Central memory CD8-positive, alpha-beta T cell (primary cell): ENCODE data around the gene TSPEAR.
"Not testable (repeated sequence)": the region's sequence is repeated elsewhere in the genome, so short reads cannot be mapped to it uniquely, and the experiment has no call there.

Experiments used
- ATAC-seq: fragments of 150-1000 bp; cut with Tn5 transposase; replicated peaks from 2 replicates; pipeline ENCODE4 v1.10.0; 2022; ENCODE audit warnings: mild to moderate bottlenecking, moderate FRiP score, moderate number of reproducible peaks; ENCODE audit not compliant: poor library complexity, severe bottlenecking; ENCODE audit errors: extremely low read depth
- DNase-seq, 2 donors: peaks; one replicate each; pipeline ENCODE4 v3.0.0; 2021; ENCODE audit warnings: low spot score in 2 of 2
- H3K27ac Mint-ChIP-seq: one replicate; pipeline ENCODE4 v1.8.0; 2022; ENCODE audit warnings: low read depth, mild to moderate bottlenecking, moderate library complexity, mixed read lengths
- H3K27me3 Mint-ChIP-seq: one replicate; pipeline ENCODE4 v1.8.0; 2022; ENCODE audit warnings: mixed read lengths
- H3K36me3 Mint-ChIP-seq: one replicate; pipeline ENCODE4 v1.8.0; 2022; ENCODE audit warnings: mild to moderate bottlenecking, moderate library complexity, mixed read lengths; ENCODE audit not compliant: insufficient read depth
- H3K4me1 Mint-ChIP-seq: one replicate; pipeline ENCODE4 v1.8.0; 2022; ENCODE audit warnings: mixed read lengths
- H3K4me3 Mint-ChIP-seq: one replicate; pipeline ENCODE4 v1.8.0; 2022; ENCODE audit warnings: mild to moderate bottlenecking, moderate library complexity, mixed read lengths
- H3K9me3 Mint-ChIP-seq: one replicate; pipeline ENCODE4 v1.8.0; 2022; ENCODE audit warnings: mixed read lengths

TSPEAR gene

DNA sequence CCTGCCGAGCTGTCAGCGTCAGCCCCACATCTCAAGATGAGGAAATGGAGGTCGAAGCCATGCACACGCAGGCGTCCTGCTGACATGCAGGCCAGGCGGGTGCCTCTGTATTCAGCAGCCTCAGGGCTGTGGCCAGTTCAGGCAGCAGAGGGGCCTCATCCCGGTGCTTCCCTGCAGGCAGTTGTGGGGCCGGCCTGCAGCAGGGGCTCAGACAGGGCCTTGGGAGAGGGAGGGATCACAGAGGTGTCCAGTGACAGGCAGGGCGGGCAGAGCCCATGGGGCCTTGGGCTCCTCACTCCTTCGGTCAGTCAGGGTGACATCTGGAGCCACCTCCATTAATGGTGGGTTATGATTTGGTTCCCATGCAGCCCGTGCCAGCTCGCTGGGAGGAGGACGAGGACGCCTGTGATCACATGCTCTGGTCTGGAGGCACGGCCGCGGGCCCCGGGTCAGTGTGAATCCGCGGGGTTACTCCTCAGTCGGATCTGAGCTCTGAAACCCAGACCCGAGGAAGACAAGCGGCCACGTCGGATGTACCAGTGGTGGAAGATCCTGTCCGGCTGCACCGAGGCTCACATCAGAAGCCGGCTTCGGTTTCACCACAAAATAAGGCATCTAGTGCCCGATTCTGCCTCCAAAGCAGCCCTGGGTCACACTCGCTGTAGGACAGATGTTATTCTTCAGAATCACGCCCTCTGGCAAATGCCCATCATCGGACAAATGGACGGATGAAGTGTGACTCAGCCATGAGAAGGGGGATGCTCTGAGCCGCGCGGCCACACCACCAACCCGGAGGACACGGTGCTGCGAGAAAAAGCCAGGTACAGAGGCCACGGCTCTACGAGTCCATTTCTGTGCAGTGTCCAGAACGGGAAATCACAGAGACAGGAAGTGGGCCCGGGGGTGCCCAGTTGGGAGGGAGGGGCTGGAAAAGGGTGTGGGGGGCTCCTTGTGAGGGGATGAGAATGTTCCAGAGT is 204.8 kb downstream of the TSPEAR start:
- Mint-ChIP-seq H3K4me3 (no peak overlapping the region), H3K27ac (no peak overlapping the region), H3K4me1 (no peaks in the 10 kb centered on the region), H3K36me3 (no peaks in the 10 kb centered on the region), H3K27me3 (no peaks in the 10 kb centered on the region), H3K9me3 (no peaks in the 10 kb centered on the region)
- ATAC-seq (no peak), DNase-seq (no peak)

DNA sequence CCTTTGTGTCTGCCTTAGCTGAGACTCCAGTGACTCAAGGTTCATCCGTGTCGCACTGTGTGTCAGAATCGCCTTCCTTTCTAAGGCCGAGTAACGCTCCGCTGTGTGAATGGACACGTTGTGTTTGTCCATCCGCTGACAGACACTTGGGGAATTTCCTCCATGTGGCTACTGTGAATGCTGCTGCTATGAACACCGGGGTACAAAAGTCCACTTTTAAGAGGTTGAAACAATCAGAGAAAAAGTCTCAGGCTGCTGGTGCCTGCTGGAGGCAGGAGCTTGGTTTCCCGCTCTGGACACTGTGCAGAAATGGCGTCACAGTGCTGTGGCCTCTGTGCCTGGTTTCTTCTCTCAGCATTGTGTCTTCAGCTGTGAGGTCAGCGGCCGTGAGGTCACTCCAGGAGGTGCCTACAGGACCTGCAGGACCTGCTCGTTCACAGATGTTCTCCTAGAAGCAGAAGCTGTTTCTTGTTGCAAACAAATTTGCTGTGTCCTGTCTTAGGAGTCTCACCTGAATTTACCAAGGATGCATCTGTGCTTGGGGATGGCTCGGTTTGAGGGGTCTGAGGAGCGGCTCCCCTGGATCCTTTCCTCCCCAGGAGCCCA is 205.6 kb downstream of the TSPEAR start:
- Mint-ChIP-seq H3K36me3 (no peaks in the 10 kb centered on the region), H3K4me3 (no peak overlapping the region), H3K27ac (no peak overlapping the region), H3K27me3 (no peaks in the 10 kb centered on the region), H3K4me1 (no peaks in the 10 kb centered on the region), H3K9me3 (no peaks in the 10 kb centered on the region)
- DNase-seq (no peak), ATAC-seq (no peak)

DNA sequence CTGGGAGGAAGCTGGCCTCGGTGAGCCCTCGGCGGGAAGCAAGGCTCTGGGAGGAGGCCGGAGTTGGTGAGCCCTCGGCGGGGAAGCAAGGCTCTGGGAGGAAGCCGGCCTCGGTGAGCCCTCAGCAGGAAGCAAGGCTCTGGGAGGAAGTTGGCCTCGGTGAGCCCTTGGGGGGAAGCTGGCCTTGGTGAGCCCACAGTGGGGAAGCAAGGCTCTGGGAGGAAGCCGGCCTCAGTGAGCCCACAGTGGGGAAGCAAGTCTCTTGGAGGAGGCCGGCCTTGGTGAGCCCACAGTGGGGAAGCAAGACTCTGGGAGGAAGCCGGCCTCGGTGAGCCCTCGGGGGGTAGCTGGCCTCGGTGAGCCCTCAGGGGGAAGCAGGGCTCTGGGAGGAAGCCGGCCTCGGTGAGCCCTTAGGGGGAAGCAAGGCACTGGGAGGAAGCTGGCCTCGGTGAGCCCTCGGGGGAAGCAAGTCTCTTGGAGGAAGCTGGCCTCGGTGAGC is 207.4 kb downstream of the TSPEAR start:
- Mint-ChIP-seq H3K27me3 (no peaks in the 10 kb centered on the region), H3K36me3 (no peaks in the 10 kb centered on the region), H3K27ac (peak overlapping the region; percentile 53), H3K9me3 (no peaks in the 10 kb centered on the region), H3K4me3 (no peak overlapping the region), H3K4me1 (no peaks in the 10 kb centered on the region)
- no peak for DNase-seq
- no peak for ATAC-seq

DNA sequence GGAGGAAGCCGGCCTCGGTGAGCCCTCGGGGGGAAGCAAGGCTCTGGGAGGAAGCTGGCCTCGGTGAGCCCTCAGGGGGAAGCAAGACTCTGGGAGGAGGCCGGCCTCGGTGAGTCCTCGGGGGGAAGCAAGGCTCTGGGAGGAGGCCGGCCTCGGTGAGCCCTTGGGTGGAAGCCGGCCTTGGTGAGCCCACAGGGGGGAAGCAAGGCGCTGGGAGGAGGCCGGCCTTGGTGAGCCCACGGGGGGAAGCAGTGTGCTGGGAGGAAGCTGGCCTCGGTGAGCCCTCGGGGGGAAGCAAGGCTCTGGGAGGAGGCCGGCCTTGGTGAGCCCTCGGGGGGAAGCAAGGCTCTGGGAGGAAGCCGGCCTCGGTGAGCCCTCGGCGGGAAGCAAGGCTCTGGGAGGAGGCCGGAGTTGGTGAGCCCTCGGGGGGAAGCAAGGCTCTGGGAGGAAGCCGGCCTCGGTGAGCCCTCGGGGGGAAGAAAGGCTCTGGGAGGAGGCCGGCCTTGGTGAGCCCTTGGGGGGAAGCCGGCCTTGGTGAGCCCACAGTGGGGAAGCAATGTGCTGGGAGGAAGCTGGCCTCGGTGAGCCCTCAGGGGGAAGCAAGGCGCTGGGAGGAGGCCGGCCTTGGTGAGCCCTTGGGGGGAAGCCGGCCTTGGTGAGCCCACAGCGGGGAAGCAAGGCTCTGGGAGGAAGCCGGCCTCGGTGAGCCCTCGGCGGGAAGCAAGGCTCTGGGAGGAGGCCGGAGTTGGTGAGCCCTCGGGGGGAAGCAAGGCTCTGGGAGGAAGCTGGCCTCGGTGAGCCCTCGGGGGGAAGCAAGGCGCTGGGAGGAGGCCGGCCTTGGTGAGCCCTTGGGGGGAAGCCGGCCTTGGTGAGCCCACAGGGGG is 208.1 kb downstream of the TSPEAR start:
- not testable (repeated sequence) for ATAC-seq, H3K4me3 Mint-ChIP-seq, DNase-seq, H3K36me3 Mint-ChIP-seq, H3K27me3 Mint-ChIP-seq, H3K9me3 Mint-ChIP-seq, H3K4me1 Mint-ChIP-seq
- H3K27ac Mint-ChIP-seq, result peak overlapping the region; percentile 53

DNA sequence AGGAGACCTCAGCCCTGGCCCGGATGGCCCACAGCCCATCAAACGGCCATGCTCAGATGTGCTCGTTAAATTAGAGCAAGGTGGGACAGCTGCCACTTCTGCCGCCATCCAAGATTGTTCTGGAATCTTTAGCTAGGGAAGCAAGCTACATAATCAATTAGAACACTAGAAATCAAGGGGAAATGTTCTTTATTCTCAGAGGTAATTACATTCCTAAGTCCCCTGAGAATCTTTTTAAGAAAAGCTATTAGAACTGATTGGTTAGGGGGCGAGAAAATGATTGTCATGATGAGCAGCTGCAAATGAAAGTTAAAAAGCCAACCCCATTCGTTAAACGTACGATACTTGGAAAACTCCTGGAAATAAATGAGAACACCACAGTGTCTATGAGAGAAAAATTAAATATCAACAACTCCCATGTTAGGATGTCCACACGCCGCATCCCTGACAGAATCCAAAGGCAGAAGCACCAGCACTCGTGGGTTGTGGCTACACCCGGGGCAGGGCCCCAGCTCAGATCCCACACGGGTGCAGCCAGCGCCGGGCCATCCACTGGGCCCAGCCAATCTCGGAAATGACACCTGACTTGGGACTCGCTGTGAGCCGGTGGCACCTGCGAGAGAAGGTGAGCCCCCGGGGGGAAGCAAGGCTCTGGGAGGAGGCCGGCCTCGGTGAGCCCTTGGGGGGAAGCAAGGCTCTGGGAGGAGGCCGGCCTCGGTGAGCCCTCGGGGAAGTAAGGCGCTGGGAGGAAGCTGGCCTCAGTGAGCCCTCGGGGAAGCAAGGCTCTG is 209.0 kb downstream of the TSPEAR start:
- ATAC-seq (no peak), DNase-seq (no peak)
- Mint-ChIP-seq H3K36me3 (no peaks in the 10 kb centered on the region), H3K27ac (no peak overlapping the region), H3K4me1 (no peaks in the 10 kb centered on the region), H3K9me3 (no peaks in the 10 kb centered on the region), H3K4me3 (no peak overlapping the region), H3K27me3 (peaks cover 14% of the 10 kb centered on the region)

DNA sequence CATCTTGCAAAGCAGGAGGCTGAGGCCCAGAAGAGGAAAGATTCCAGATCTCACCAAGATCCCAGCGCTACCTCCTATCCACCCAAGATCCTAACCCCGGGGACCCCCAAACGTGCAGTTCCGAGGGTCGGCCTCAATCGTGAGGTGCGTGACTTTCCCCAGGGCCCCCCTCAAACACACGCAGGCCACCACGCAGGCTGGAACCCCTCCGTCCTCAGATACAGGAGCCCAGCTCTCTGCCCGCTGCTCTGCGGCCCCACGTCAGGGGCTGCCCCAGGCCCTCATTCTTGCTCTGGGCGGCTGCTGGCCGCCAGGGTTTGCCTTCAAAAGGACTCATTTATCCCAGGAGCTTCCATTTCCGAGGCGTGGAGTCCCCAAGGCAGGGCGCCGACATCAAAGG is 211.3 kb downstream of the TSPEAR start:
- no peaks in the 10 kb centered on the region for H3K9me3 Mint-ChIP-seq
- ATAC-seq (no peak), DNase-seq (no peak)
- no peaks in the 10 kb centered on the region for H3K4me1 Mint-ChIP-seq
- H3K4me3 Mint-ChIP-seq, result no peak overlapping the region
- H3K27me3 Mint-ChIP-seq, result peaks cover 37% of the 10 kb centered on the region
- H3K36me3 Mint-ChIP-seq, result peaks cover 2% of the 10 kb centered on the region
- no peak overlapping the region for H3K27ac Mint-ChIP-seq

DNA sequence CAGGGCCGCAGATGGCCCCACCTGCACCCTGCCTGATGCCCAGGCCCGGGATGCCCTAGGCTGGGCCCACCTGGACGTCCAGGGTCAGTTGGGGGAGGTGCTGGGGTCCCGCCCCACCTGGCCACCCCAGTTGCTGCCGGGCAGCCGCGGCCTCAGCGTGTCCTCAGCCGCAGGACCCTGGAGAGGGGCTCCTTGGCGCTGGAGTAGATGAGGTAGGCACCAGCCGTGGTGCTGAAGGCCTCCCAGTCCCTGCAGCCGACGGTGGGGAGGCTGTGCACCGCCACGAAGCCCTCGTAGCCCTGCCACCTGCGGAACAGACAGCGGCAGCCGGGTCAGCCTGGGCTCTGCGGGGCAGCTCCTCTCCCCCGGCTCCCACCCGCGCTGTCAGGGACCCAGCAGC is 211.7 kb downstream of the TSPEAR start:
- Mint-ChIP-seq H3K36me3 (peaks cover 2% of the 10 kb centered on the region), H3K4me3 (no peak overlapping the region), H3K27me3 (peaks cover 39% of the 10 kb centered on the region), H3K4me1 (no peaks in the 10 kb centered on the region), H3K9me3 (no peaks in the 10 kb centered on the region), H3K27ac (no peak overlapping the region)
- ATAC-seq (no peak), DNase-seq (no peak)

DNA sequence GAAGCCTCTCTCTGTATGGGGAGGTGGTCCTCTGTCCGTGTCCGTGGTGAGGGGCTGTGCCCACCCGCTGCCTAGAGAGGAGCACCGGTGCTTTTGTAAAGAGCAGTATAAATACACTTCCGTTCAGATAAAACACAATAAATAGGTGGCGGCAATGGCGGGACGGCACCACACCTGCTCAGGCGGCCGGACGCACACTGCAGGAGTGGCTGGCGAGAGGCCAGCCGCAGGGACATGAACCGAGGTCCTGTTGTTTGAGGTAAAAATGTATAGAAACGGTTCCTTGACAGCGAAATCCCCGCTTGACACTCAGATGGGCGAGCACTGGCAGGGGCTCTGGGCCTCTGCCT is 212.2 kb downstream of the TSPEAR start:
- Mint-ChIP-seq H3K9me3 (no peaks in the 10 kb centered on the region), H3K36me3 (peaks cover 2% of the 10 kb centered on the region), H3K4me3 (no peak overlapping the region), H3K27ac (no peak overlapping the region), H3K4me1 (no peaks in the 10 kb centered on the region), H3K27me3 (peaks cover 39% of the 10 kb centered on the region)
- no peak for ATAC-seq
- no peak for DNase-seq

DNA sequence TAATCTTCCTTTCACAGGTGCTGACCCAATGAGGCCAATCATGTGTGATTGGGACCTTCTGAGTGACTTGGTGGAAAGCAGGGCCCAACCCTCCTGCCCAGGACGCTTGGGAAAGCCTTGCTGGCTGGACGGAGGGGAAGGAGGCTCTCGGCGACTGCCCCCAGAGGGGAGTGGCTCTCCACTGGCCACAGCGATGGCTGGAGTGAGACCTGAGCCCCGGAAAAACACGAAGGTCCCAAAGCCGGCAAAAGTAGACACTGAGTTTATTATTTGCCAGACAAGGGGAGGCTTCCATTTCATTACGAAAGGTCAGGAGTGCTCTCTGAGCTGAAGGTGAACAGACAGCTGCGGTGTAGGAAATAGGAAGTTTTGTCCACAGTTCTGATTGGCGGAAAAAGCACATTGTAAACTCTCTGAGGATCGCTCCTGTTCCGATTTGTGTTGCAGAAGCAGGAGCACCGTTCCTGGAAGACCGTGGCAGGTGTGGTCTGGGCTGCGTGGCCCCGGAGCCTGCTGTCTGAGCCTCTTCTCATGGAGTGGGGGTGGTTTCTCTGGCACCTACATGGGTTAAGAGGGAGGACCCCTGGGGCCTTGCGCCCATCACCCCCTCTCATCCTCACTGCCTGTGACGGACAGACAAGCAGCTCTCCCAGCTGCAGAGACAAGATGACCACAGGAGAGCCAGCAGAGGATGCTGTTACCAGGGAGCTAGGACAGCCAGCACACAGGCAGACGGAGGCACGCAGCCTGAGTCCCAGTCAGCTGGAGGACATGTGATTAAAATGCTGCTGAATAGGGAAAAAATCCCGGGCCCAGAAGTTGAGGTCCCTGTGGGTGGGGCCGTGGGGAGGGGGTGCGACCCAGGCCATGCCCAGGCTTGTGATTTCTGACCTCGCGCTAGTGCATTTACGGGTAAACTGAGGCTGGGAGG is 212.8 kb downstream of the TSPEAR start:
- no peak overlapping the region for H3K4me3 Mint-ChIP-seq
- peaks cover 39% of the 10 kb centered on the region for H3K27me3 Mint-ChIP-seq
- ATAC-seq, result no peak
- no peak overlapping the region for H3K27ac Mint-ChIP-seq
- no peaks in the 10 kb centered on the region for H3K9me3 Mint-ChIP-seq
- DNase-seq, result no peak
- no peaks in the 10 kb centered on the region for H3K4me1 Mint-ChIP-seq
- H3K36me3 Mint-ChIP-seq, result peaks cover 2% of the 10 kb centered on the region

DNA sequence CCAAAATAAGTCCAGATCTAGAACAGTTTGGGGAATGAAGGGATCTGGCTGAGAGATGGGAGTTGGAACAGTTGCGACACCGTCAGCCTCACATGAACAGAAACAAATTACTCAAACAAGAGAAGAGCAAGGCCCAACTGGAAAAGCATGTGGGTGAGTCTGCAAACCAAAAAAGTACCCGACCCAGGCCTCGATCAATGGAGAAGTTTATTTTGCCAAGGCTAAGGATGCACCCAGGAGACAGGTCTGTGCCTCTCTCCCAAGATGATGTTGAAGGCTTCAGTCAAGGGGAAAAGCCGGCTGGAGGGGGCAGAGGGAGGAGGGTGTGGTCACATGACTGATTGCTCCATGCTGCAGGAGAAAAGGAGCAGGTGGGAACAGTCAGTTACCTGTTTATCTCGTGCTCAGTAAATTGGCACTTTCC is 213.7 kb downstream of the TSPEAR start:
- Mint-ChIP-seq H3K36me3 (peaks cover 2% of the 10 kb centered on the region), H3K4me1 (no peaks in the 10 kb centered on the region), H3K27me3 (peaks cover 48% of the 10 kb centered on the region), H3K27ac (no peak overlapping the region), H3K9me3 (peaks cover 7% of the 10 kb centered on the region), H3K4me3 (no peak overlapping the region)
- DNase-seq (no peak), ATAC-seq (no peak)
